ENCODE measurements around the gene FZD4.
"Not testable (repeated sequence)": the region's sequence is repeated elsewhere in the genome, so short reads cannot be mapped to it uniquely, and the experiment has no call there.

Gene FZD4

GRCh38 chr11:86996953-86997570 lies 41.9 kb upstream of the FZD4 start:
- Histone ChIP-seq H3K4me3 (ENCODE audit: low read depth in 1 of 2, low read length in 1 of 2) (no peak overlapping the region), H3K4me1 (ENCODE audit: control insufficient read depth in 1 of 2, insufficient read depth in 1 of 2, low read depth in 1 of 2, low read length in 1 of 2) (no peaks in the 10 kb centered on the region), H3K27ac (no peak overlapping the region), H3K9me3 (no peaks in the 10 kb centered on the region), H3K36me3 (no peaks in the 10 kb centered on the region), H3K27me3 (no peaks in the 10 kb centered on the region)
- TF ChIP-seq CTCF (IDR thresholded peaks at IDR 0.05): no peak

GRCh38 chr11:86993031-86993430 lies 37.8 kb upstream of the FZD4 start:
- H3K27ac ChIP-seq: no peak overlapping the region
- no peak for TF ChIP-seq CTCF (IDR thresholded peaks at IDR 0.05)
- H3K36me3 ChIP-seq: no peaks in the 10 kb centered on the region
- H3K4me3 ChIP-seq (ENCODE audit: low read depth in 1 of 2, low read length in 1 of 2): no peak overlapping the region
- H3K4me1 ChIP-seq (ENCODE audit: control insufficient read depth in 1 of 2, insufficient read depth in 1 of 2, low read depth in 1 of 2, low read length in 1 of 2): no peaks in the 10 kb centered on the region
- no peaks in the 10 kb centered on the region for H3K27me3 ChIP-seq
- H3K9me3 ChIP-seq: no peaks in the 10 kb centered on the region

- H3K36me3 ChIP-seq; H3K4me1 ChIP-seq (ENCODE audit: control insufficient read depth in 1 of 2, insufficient read depth in 1 of 2, low read depth in 1 of 2, low read length in 1 of 2); H3K9me3 ChIP-seq; H3K4me3 ChIP-seq (ENCODE audit: low read depth in 1 of 2, low read length in 1 of 2); H3K27ac ChIP-seq; H3K27me3 ChIP-seq: not testable (repeated sequence)
These were observed 37.1 kb upstream of the FZD4 start for GRCh38 chr11:86992340-86992739.

GRCh38 chr11:86991341-86991740 lies 36.1 kb upstream of the FZD4 start:
- Histone ChIP-seq H3K27me3 (no peaks in the 10 kb centered on the region), H3K4me1 (ENCODE audit: control insufficient read depth in 1 of 2, insufficient read depth in 1 of 2, low read depth in 1 of 2, low read length in 1 of 2) (no peaks in the 10 kb centered on the region), H3K4me3 (ENCODE audit: low read depth in 1 of 2, low read length in 1 of 2) (no peak overlapping the region), H3K36me3 (no peaks in the 10 kb centered on the region), H3K9me3 (no peaks in the 10 kb centered on the region), H3K27ac (no peak overlapping the region)
- TF ChIP-seq CTCF (IDR thresholded peaks at IDR 0.05): no peak

GRCh38 chr11:86990515-86990914 lies 35.3 kb upstream of the FZD4 start:
- no peaks in the 10 kb centered on the region for H3K27me3 ChIP-seq
- H3K27ac ChIP-seq: no peak overlapping the region
- no peak overlapping the region for H3K4me3 ChIP-seq (ENCODE audit: low read depth in 1 of 2, low read length in 1 of 2)
- no peaks in the 10 kb centered on the region for H3K4me1 ChIP-seq (ENCODE audit: control insufficient read depth in 1 of 2, insufficient read depth in 1 of 2, low read depth in 1 of 2, low read length in 1 of 2)
- TF ChIP-seq CTCF (IDR thresholded peaks at IDR 0.05): no peak
- H3K9me3 ChIP-seq: no peaks in the 10 kb centered on the region
- no peaks in the 10 kb centered on the region for H3K36me3 ChIP-seq

GRCh38 chr11:86990031-86990430 lies 34.8 kb upstream of the FZD4 start:
- H3K4me3 ChIP-seq (ENCODE audit: low read depth in 1 of 2, low read length in 1 of 2): no peak overlapping the region
- no peaks in the 10 kb centered on the region for H3K4me1 ChIP-seq (ENCODE audit: control insufficient read depth in 1 of 2, insufficient read depth in 1 of 2, low read depth in 1 of 2, low read length in 1 of 2)
- no peaks in the 10 kb centered on the region for H3K9me3 ChIP-seq
- H3K27ac ChIP-seq: no peak overlapping the region
- no peaks in the 10 kb centered on the region for H3K36me3 ChIP-seq
- no peak for TF ChIP-seq CTCF (IDR thresholded peaks at IDR 0.05)
- no peaks in the 10 kb centered on the region for H3K27me3 ChIP-seq
